ENCODE data around the gene PPM1H. TPM values are rescaled to one million over a fixed set of nuclear protein-coding genes. Genes with fewer than 3 reads are reported as not detected.
"Not testable (repeated sequence)": the region's sequence is repeated elsewhere in the genome, so short reads cannot be mapped to it uniquely, and the experiment has no call there.

PPM1H gene
- polyA plus RNA-seq, 4 donors: 1.1 to 14.3 (median 3.2) TPM

DNA sequence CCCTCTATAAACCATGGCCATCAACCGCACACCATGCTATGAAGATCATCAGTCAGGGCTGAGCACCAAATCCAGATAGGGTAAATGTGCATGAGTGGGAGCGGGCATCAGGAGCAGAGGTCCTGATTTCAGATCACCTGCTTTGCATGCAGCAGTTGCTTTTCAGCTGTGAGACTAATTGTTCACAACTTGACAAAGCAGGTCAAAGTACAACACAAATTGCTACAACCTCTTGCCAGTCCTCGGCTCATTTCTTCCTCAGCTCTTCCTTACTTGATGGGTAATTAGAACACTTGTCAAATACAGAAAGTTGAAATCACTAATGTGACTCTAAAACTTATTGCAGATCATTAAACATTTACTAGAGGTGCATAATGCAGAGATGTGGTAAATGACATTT is 171.6 kb downstream of the PPM1H start:
- peaks cover 0 to 11% (median 0%) of the 10 kb centered on the region in 3 donors for H3K36me3 ChIP-seq (ENCODE audit: control insufficient read depth in 3 of 3, insufficient read depth in 2 of 3, low read depth in 1 of 3, low read length in 3 of 3)
- peak overlapping the region in 2 of 3 donors; percentile 3 to 49 for H3K27ac ChIP-seq (ENCODE audit: low read depth in 1 of 3, low read length in 2 of 3)
- FAIRE-seq: no peak
- DNase-seq: peak; percentile 68 to 79
- H3K4me3 ChIP-seq (ENCODE audit: low read depth in 1 of 3, low read length in 3 of 3): no peak overlapping the region
- H3K27me3 ChIP-seq (ENCODE audit: control insufficient read depth in 3 of 3, insufficient read depth in 3 of 3, low read length in 3 of 3): no peaks in the 10 kb centered on the region
- H3K4me1 ChIP-seq (ENCODE audit: control insufficient read depth in 3 of 3, insufficient read depth in 2 of 3, low read depth in 1 of 3, low read length in 2 of 3): peaks cover 0 to 38% (median 7%) of the 10 kb centered on the region in 3 donors
- WGBS, 3 donors: 28 to 69% (median 37%) methylated on average over 3 of the region's 3 CpGs
- H3K9me3 ChIP-seq (ENCODE audit: control insufficient read depth in 2 of 2, insufficient read depth in 1 of 2, low read depth in 1 of 2, low read length in 1 of 2): no peaks in the 10 kb centered on the region

GRCh38 chr12:62762645-62763044 is 172.3 kb downstream of the PPM1H start:
- no peaks in the 10 kb centered on the region for H3K27me3 ChIP-seq (ENCODE audit: control insufficient read depth in 3 of 3, insufficient read depth in 3 of 3, low read length in 3 of 3)
- peak overlapping the region in 1 of 3 donors; percentile 49 for H3K27ac ChIP-seq (ENCODE audit: low read depth in 1 of 3, low read length in 2 of 3)
- DNase-seq (no peak), FAIRE-seq (no peak)
- H3K4me3 ChIP-seq (ENCODE audit: low read depth in 1 of 3, low read length in 3 of 3): no peak overlapping the region
- peaks cover 0 to 8% (median 0%) of the 10 kb centered on the region in 3 donors for H3K36me3 ChIP-seq (ENCODE audit: control insufficient read depth in 3 of 3, insufficient read depth in 2 of 3, low read depth in 1 of 3, low read length in 3 of 3)
- WGBS, 3 donors: 41 to 70% (median 51%) methylated on average over 3 of the region's 3 CpGs
- no peaks in the 10 kb centered on the region for H3K9me3 ChIP-seq (ENCODE audit: control insufficient read depth in 2 of 2, insufficient read depth in 1 of 2, low read depth in 1 of 2, low read length in 1 of 2)
- H3K4me1 ChIP-seq (ENCODE audit: control insufficient read depth in 3 of 3, insufficient read depth in 2 of 3, low read depth in 1 of 3, low read length in 2 of 3): peaks cover 0 to 38% (median 7%) of the 10 kb centered on the region in 3 donors

DNA sequence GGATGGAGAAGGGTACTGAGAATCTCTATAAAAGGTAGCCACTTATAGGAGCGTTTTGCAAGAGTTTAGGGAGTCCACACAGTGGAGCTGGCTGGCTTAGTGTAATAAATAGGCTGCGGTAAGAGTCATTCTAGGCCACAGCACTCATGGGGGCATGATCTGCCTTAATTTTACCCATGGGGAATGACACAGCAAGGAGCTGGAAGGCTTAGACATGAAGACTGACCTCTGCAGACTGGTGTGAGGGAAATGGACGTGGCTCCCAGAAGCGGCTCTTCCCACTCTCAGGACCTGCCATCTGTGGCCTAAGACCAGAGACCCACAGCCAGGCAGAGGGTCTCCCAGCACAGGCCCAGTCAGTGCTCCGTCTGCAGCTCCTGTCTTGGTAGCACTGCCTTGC is 173.3 kb downstream of the PPM1H start:
- Histone ChIP-seq H3K9me3 (ENCODE audit: control insufficient read depth in 2 of 2, insufficient read depth in 1 of 2, low read depth in 1 of 2, low read length in 1 of 2) (no peaks in the 10 kb centered on the region), H3K36me3 (ENCODE audit: control insufficient read depth in 3 of 3, insufficient read depth in 2 of 3, low read depth in 1 of 3, low read length in 3 of 3) (peaks cover 0 to 3% (median 0%) of the 10 kb centered on the region in 3 donors), H3K4me1 (ENCODE audit: control insufficient read depth in 3 of 3, insufficient read depth in 2 of 3, low read depth in 1 of 3, low read length in 2 of 3) (peaks cover 0 to 38% (median 7%) of the 10 kb centered on the region in 3 donors), H3K27ac (ENCODE audit: low read depth in 1 of 3, low read length in 2 of 3) (no peak overlapping the region), H3K27me3 (ENCODE audit: control insufficient read depth in 3 of 3, insufficient read depth in 3 of 3, low read length in 3 of 3) (no peaks in the 10 kb centered on the region), H3K4me3 (ENCODE audit: low read depth in 1 of 3, low read length in 3 of 3) (no peak overlapping the region)
- DNase-seq: no peak
- FAIRE-seq: no peak
- 84 to 94% (median 90%) methylated on average over 5 of the region's 5 CpGs for WGBS, 3 donors

- 4 to 37% (median 14%) methylated on average over 2 of the region's 2 CpGs for WGBS, 3 donors
- no peaks in the 10 kb centered on the region for H3K27me3 ChIP-seq (ENCODE audit: control insufficient read depth in 3 of 3, insufficient read depth in 3 of 3, low read length in 3 of 3)
- DNase-seq (peak; percentile 61 to 81), FAIRE-seq (no peak)
- H3K9me3 ChIP-seq (ENCODE audit: control insufficient read depth in 2 of 2, insufficient read depth in 1 of 2, low read depth in 1 of 2, low read length in 1 of 2): no peaks in the 10 kb centered on the region
- peaks cover 0 to 38% (median 7%) of the 10 kb centered on the region in 3 donors for H3K4me1 ChIP-seq (ENCODE audit: control insufficient read depth in 3 of 3, insufficient read depth in 2 of 3, low read depth in 1 of 3, low read length in 2 of 3)
- peaks cover 0 to 5% (median 0%) of the 10 kb centered on the region in 3 donors for H3K36me3 ChIP-seq (ENCODE audit: control insufficient read depth in 3 of 3, insufficient read depth in 2 of 3, low read depth in 1 of 3, low read length in 3 of 3)
- H3K4me3 ChIP-seq (ENCODE audit: low read depth in 1 of 3, low read length in 3 of 3): no peak overlapping the region
- peak overlapping the region in 1 of 3 donors; percentile 49 for H3K27ac ChIP-seq (ENCODE audit: low read depth in 1 of 3, low read length in 2 of 3)
Observed at GRCh38 chr12:62760779-62761178, 174.2 kb downstream of the PPM1H start.

GRCh38 chr12:62760341-62760740 is 174.6 kb downstream of the PPM1H start:
- DNase-seq: peak in 1 of 2 donors; percentile 36
- Histone ChIP-seq H3K27ac (ENCODE audit: low read depth in 1 of 3, low read length in 2 of 3) (peak overlapping the region in 2 of 3 donors; percentile 17 to 49), H3K4me1 (ENCODE audit: control insufficient read depth in 3 of 3, insufficient read depth in 2 of 3, low read depth in 1 of 3, low read length in 2 of 3) (peaks cover 0 to 38% (median 7%) of the 10 kb centered on the region in 3 donors)
- WGBS, 3 donors: 31 to 52% (median 42%) methylated on average over 3 of the region's 3 CpGs
- not testable (repeated sequence) for H3K4me3 ChIP-seq (ENCODE audit: low read depth in 1 of 3, low read length in 3 of 3); H3K36me3 ChIP-seq (ENCODE audit: control insufficient read depth in 3 of 3, insufficient read depth in 2 of 3, low read depth in 1 of 3, low read length in 3 of 3); H3K9me3 ChIP-seq (ENCODE audit: control insufficient read depth in 2 of 2, insufficient read depth in 1 of 2, low read depth in 1 of 2, low read length in 1 of 2); H3K27me3 ChIP-seq (ENCODE audit: control insufficient read depth in 3 of 3, insufficient read depth in 3 of 3, low read length in 3 of 3); FAIRE-seq

- Histone ChIP-seq H3K27ac (ENCODE audit: low read depth in 1 of 3, low read length in 2 of 3) (no peak overlapping the region), H3K9me3 (ENCODE audit: control insufficient read depth in 2 of 2, insufficient read depth in 1 of 2, low read depth in 1 of 2, low read length in 1 of 2) (no peaks in the 10 kb centered on the region), H3K36me3 (ENCODE audit: control insufficient read depth in 3 of 3, insufficient read depth in 2 of 3, low read depth in 1 of 3, low read length in 3 of 3) (peaks cover 0 to 11% (median 0%) of the 10 kb centered on the region in 3 donors), H3K27me3 (ENCODE audit: control insufficient read depth in 3 of 3, insufficient read depth in 3 of 3, low read length in 3 of 3) (no peaks in the 10 kb centered on the region), H3K4me3 (ENCODE audit: low read depth in 1 of 3, low read length in 3 of 3) (no peak overlapping the region), H3K4me1 (ENCODE audit: control insufficient read depth in 3 of 3, insufficient read depth in 2 of 3, low read depth in 1 of 3, low read length in 2 of 3) (peaks cover 0 to 30% (median 5%) of the 10 kb centered on the region in 3 donors)
- DNase-seq: no peak
- WGBS, 3 donors: 52 to 79% (median 65%) methylated on average over 1 of the region's 1 CpG
- no peak for FAIRE-seq
Observed at GRCh38 chr12:62758216-62758615, 176.7 kb downstream of the PPM1H start.

- Histone ChIP-seq H3K4me1 (ENCODE audit: control insufficient read depth in 3 of 3, insufficient read depth in 2 of 3, low read depth in 1 of 3, low read length in 2 of 3) (peaks cover 0 to 18% (median 0%) of the 10 kb centered on the region in 3 donors), H3K27ac (ENCODE audit: low read depth in 1 of 3, low read length in 2 of 3) (no peak overlapping the region), H3K36me3 (ENCODE audit: control insufficient read depth in 3 of 3, insufficient read depth in 2 of 3, low read depth in 1 of 3, low read length in 3 of 3) (peaks cover 0 to 11% (median 0%) of the 10 kb centered on the region in 3 donors), H3K27me3 (ENCODE audit: control insufficient read depth in 3 of 3, insufficient read depth in 3 of 3, low read length in 3 of 3) (no peaks in the 10 kb centered on the region), H3K9me3 (ENCODE audit: control insufficient read depth in 2 of 2, insufficient read depth in 1 of 2, low read depth in 1 of 2, low read length in 1 of 2) (no peaks in the 10 kb centered on the region), H3K4me3 (ENCODE audit: low read depth in 1 of 3, low read length in 3 of 3) (no peak overlapping the region)
- DNase-seq (no peak), FAIRE-seq (no peak)
- WGBS, 3 donors: 83 to 98% (median 97%) methylated on average over 2 of the region's 2 CpGs
Observed at GRCh38 chr12:62757048-62757447, 177.9 kb downstream of the PPM1H start.

GRCh38 chr12:62754706-62755105 is 180.2 kb downstream of the PPM1H start:
- H3K9me3 ChIP-seq (ENCODE audit: control insufficient read depth in 2 of 2, insufficient read depth in 1 of 2, low read depth in 1 of 2, low read length in 1 of 2): no peaks in the 10 kb centered on the region
- DNase-seq: no peak
- H3K4me1 ChIP-seq (ENCODE audit: control insufficient read depth in 3 of 3, insufficient read depth in 2 of 3, low read depth in 1 of 3, low read length in 2 of 3): peaks cover 0 to 7% (median 0%) of the 10 kb centered on the region in 3 donors
- no peaks in the 10 kb centered on the region for H3K27me3 ChIP-seq (ENCODE audit: control insufficient read depth in 3 of 3, insufficient read depth in 3 of 3, low read length in 3 of 3)
- H3K4me3 ChIP-seq (ENCODE audit: low read depth in 1 of 3, low read length in 3 of 3): no peak overlapping the region
- H3K27ac ChIP-seq (ENCODE audit: low read depth in 1 of 3, low read length in 2 of 3): no peak overlapping the region
- 92 to 95% (median 92%) methylated on average over 5 of the region's 5 CpGs for WGBS, 3 donors
- FAIRE-seq: no peak
- peaks cover 0 to 10% (median 0%) of the 10 kb centered on the region in 3 donors for H3K36me3 ChIP-seq (ENCODE audit: control insufficient read depth in 3 of 3, insufficient read depth in 2 of 3, low read depth in 1 of 3, low read length in 3 of 3)

- peaks cover 0 to 7% (median 0%) of the 10 kb centered on the region in 3 donors for H3K4me1 ChIP-seq (ENCODE audit: control insufficient read depth in 3 of 3, insufficient read depth in 2 of 3, low read depth in 1 of 3, low read length in 2 of 3)
- no peak overlapping the region for H3K27ac ChIP-seq (ENCODE audit: low read depth in 1 of 3, low read length in 2 of 3)
- FAIRE-seq (no peak), DNase-seq (no peak)
- H3K9me3 ChIP-seq (ENCODE audit: control insufficient read depth in 2 of 2, insufficient read depth in 1 of 2, low read depth in 1 of 2, low read length in 1 of 2): no peaks in the 10 kb centered on the region
- peaks cover 0 to 10% (median 0%) of the 10 kb centered on the region in 3 donors for H3K36me3 ChIP-seq (ENCODE audit: control insufficient read depth in 3 of 3, insufficient read depth in 2 of 3, low read depth in 1 of 3, low read length in 3 of 3)
- WGBS, 3 donors: 77 to 84% (median 80%) methylated on average over 2 of the region's 2 CpGs
- no peaks in the 10 kb centered on the region for H3K27me3 ChIP-seq (ENCODE audit: control insufficient read depth in 3 of 3, insufficient read depth in 3 of 3, low read length in 3 of 3)
- no peak overlapping the region for H3K4me3 ChIP-seq (ENCODE audit: low read depth in 1 of 3, low read length in 3 of 3)
Observed at GRCh38 chr12:62751810-62752155, 183.2 kb downstream of the PPM1H start.
